Upper lobe of right lung (tissue), 1 donor: ENCODE results near the gene NRP1. TPM values are rescaled to one million over a fixed set of nuclear protein-coding genes. Genes with fewer than 3 reads are reported as not detected.

Experiments used
- ATAC-seq: fragments of 200-7000 bp; cut with Tn5 transposase; one replicate; pipeline ENCODE4 v1.9.1; 2020; ENCODE audit warnings: mild to moderate bottlenecking, moderate library complexity
- DNase-seq: peaks from one replicate; pipeline ENCODE4 v3.0.0-alpha.2; 2020
- H3K27ac ChIP-seq: fragments of 200-600 bp; one replicate; pipeline ENCODE4 v1.8.0; 2022
- H3K27me3 ChIP-seq: fragments of 200-600 bp; one replicate; pipeline ENCODE4 v1.8.0; 2022; ENCODE audit warnings: mild to moderate bottlenecking
- H3K36me3 ChIP-seq: fragments of 200-600 bp; one replicate; pipeline ENCODE4 v1.8.0; 2022
- H3K4me1 ChIP-seq: fragments of 200-600 bp; one replicate; pipeline ENCODE4 v1.8.0; 2022
- H3K4me3 ChIP-seq: fragments of 200-600 bp; one replicate; pipeline ENCODE4 v1.8.0; 2022; ENCODE audit warnings: mild to moderate bottlenecking
- H3K9me3 ChIP-seq: fragments of 200-600 bp; one replicate; pipeline ENCODE4 v1.8.0; 2022
- intact Hi-C: fragments of 100-400 bp; cut with DNase I; formaldehyde crosslinking; loops from one replicate; pipeline ENCODE4 v1.11.0; 2022
- total RNA-seq: library from RNA; stranded (reverse); fragmentation: NEBNext Ultra II Directional; extraction: Animal tissue kit (Norgen Biotek cat#: 25700); gene quantifications from one replicate; pipeline ENCODE4 v1.2.1, GENCODE V29; 2021
- TF ChIP-seq, protein P1 (sequence below): fragments of 200-600 bp; IDR thresholded peaks from one replicate; pipeline ENCODE4 v1.8.0; 2022; ENCODE audit warnings: antibody characterized with exemption
- donor health status: DM: no; HTN: yes; CAD: no; lungs with severe emphysema.

The NRP1 gene
- total RNA-seq, 1 donor from 2014 or later, result 139 TPM

DNA sequence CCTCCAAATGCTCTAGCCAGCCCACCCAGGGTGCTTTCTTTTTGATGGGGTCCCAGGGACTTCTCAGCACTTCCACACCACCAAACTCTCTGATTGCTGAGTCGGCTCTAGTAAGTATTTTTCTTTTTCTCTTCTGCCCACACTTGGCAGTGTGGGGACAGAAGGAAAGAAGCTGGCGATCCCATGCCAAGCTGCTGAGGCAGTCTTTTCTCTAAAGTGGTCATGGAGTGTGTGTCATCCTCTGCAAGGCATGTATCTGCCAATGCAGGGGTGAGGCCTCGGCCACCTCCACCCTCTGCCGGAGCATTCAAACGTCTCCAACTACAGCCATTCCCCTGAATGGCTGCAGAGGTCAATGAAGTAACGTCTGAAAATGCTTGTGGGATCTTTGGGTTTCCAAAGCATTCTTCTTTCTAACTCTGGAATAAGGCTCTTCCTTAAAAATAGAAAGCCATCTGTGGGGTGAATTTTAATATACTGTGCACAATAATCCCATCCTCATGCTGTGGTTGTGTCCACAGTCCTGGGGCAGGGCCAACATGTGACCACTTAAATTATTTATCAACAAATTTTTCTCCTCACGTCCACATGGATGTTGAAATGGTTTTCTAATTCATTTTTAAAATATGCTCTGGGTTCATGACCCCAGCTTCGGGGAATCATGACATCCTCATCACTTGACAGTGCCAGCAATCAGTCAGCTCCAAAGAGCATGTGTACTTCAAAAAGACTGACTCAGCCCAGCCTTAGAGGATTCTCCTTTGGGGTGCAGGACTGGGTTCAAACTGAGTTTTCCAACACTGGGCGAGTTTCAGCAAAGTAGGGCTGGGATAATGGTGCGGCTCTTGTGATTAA, 205.1 kb downstream of the NRP1 start:
- no peaks in the 10 kb centered on the region for H3K27me3 ChIP-seq
- H3K4me1 ChIP-seq, result peaks cover 10% of the 10 kb centered on the region
- H3K36me3 ChIP-seq, result no peaks in the 10 kb centered on the region
- TF ChIP-seq, protein P1, sequence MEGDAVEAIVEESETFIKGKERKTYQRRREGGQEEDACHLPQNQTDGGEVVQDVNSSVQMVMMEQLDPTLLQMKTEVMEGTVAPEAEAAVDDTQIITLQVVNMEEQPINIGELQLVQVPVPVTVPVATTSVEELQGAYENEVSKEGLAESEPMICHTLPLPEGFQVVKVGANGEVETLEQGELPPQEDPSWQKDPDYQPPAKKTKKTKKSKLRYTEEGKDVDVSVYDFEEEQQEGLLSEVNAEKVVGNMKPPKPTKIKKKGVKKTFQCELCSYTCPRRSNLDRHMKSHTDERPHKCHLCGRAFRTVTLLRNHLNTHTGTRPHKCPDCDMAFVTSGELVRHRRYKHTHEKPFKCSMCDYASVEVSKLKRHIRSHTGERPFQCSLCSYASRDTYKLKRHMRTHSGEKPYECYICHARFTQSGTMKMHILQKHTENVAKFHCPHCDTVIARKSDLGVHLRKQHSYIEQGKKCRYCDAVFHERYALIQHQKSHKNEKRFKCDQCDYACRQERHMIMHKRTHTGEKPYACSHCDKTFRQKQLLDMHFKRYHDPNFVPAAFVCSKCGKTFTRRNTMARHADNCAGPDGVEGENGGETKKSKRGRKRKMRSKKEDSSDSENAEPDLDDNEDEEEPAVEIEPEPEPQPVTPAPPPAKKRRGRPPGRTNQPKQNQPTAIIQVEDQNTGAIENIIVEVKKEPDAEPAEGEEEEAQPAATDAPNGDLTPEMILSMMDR, result no peak
- ATAC-seq (no peak), DNase-seq (no peak)
- intact Hi-C loops, result no loop called here
- H3K27ac ChIP-seq, result peak overlapping the region; percentile 55
- H3K9me3 ChIP-seq, result no peaks in the 10 kb centered on the region
- H3K4me3 ChIP-seq, result no peak overlapping the region

DNA sequence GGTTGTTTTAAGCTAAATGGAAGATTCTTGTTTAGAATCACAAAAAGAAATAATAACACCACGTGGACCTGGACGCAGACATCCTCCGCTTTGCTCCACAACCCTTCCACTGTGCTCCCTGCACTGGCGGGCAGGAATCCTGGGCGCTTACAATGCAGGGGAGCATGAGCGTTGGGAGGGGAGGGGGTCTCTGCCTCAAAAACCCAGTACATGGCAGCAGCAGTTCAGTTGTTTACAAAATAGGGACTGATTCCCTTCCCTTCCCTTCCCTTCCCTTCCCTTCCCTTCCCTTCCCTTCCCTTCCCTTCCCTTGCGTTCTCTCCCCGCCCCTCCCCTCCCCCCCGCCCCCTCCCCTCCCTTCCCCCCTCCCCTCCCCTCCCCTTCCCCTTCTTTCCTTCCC, 206.8 kb downstream of the NRP1 start:
- no peaks in the 10 kb centered on the region for H3K27me3 ChIP-seq
- no peaks in the 10 kb centered on the region for H3K9me3 ChIP-seq
- TF ChIP-seq, protein P1, result no peak
- DNase-seq (no peak), ATAC-seq (no peak)
- H3K4me3 ChIP-seq, result no peak overlapping the region
- H3K27ac ChIP-seq, result no peak overlapping the region
- H3K36me3 ChIP-seq, result no peaks in the 10 kb centered on the region
- intact Hi-C loops, result no loop called here
- peaks cover 10% of the 10 kb centered on the region for H3K4me1 ChIP-seq
